K562 (cell line): Measurements from ENCODE around the gene AMN1. TPM values are rescaled to one million over a fixed set of nuclear protein-coding genes. Genes with fewer than 3 reads are reported as not detected.
A peak's percentile ranks its signal among the peaks of the same experiment; 100 is the strongest.

Experiments used
- ELK3 ChIP-seq: fragments of 450-650 bp; formaldehyde crosslinking; IDR thresholded peaks from 2 replicates; pipeline ENCODE4 v1.4.0; 2020; ENCODE audit warnings: mild to moderate bottlenecking
- EP400 ChIP-seq: fragments of 450-650 bp; IDR thresholded peaks from 2 replicates; pipeline ENCODE4 v1.6.1; 2017; ENCODE audit warnings: antibody characterized with exemption, mild to moderate bottlenecking, moderate library complexity
- MNT ChIP-seq, 2 experiments: fragments of 450-650 bp; conservative IDR thresholded peaks; 2 replicates each; pipeline ENCODE4 v1.6.1; 2017; ENCODE audit warnings: mild to moderate bottlenecking in 2 of 2, moderate library complexity in 2 of 2
- NFYB ChIP-seq: IDR thresholded peaks from 2 replicates; pipeline ENCODE4 v1.6.1; 2011; ENCODE audit warnings: mild to moderate bottlenecking, moderate library complexity; ENCODE audit not compliant: insufficient read length; ENCODE audit errors: extremely low read depth
- NR2C2 ChIP-seq, 2 experiments: fragments of 200-800 bp in 1 of 2; sonication (Bioruptor generic) in 1 of 2; sonication (generic) in 1 of 2; formaldehyde crosslinking in 1 of 2; IDR thresholded peaks; 2 replicates each; pipeline versions ENCODE4 v1.6.1 to v1.8.0; 2016 to 2022; ENCODE audit warnings: mild to moderate bottlenecking in 1 of 2, missing compliant biosample characterization in 1 of 2, missing genetic modification characterization in 1 of 2, missing genetic modification reagents in 1 of 2
- PATZ1 ChIP-seq: fragments of 250-450 bp; sonication (Bioruptor Pico); IDR thresholded peaks from 2 replicates; pipeline ENCODE4 v1.5.0; 2020; ENCODE audit warnings: mild to moderate bottlenecking, borderline replicate concordance
- ZBTB49 ChIP-seq: sonication (generic); formaldehyde crosslinking; IDR thresholded peaks from 2 replicates; pipeline ENCODE4 v1.8.0; 2022; ENCODE audit warnings: missing genetic modification reagents, mild to moderate bottlenecking, borderline replicate concordance
- ZNF551 ChIP-seq: fragments of 250-450 bp; sonication (Bioruptor Pico); IDR thresholded peaks from 2 replicates; pipeline ENCODE4 v1.5.0; 2021; ENCODE audit warnings: mild to moderate bottlenecking, moderate library complexity
- polyA plus RNA-seq, 8 experiments: library from polyadenylated mRNA; depleted of rRNA in 4 of 8; stranded (reverse) in 5 of 8; unstranded in 3 of 8; fragments of >200 nt; fragmentation: Nextera tagmentation in 2 of 8; fragmentation: Illumina TruSeq in 1 of 8; extraction: Ambion mirVana in 2 of 8; extraction: Trizol in 1 of 8; gene quantifications; 2 replicates each; pipeline versions ENCODE4 v1.2.1 to v1.2.3, GENCODE V29; 2011 to 2014; ENCODE audit warnings: inconsistent platforms in 1 of 8, missing spikeins in 1 of 8
- total RNA-seq, 7 experiments: library from RNA; depleted of rRNA in 6 of 7; stranded (reverse); fragments of >200 nt in 6 of 7; fragmentation: Illumina TruSeq in 2 of 7; extraction: Trizol in 2 of 7; gene quantifications; 2 replicates each; pipeline versions ENCODE4 v1.2.1 to v1.2.3, GENCODE V29; 2011 to 2021; ENCODE audit warnings: low replicate concordance in 1 of 7

Gene AMN1
- total and polyA plus RNA-seq, 9 of the 15 experiments (the other 6 are each of a cell fraction or from before 2014, with no cell fraction given): 5.2 to 27.6 (median 13.0) TPM

GRCh38 chr12:31659087-31659942 is 69.5 kb downstream of the AMN1 start, which contains the start of gene ETFBKMT (continued):
- no peak for TF ChIP-seq ZBTB49 (CRISPR knock-in tag)
- no peak for TF ChIP-seq PATZ1 (CRISPR knock-in tag)
- TF ChIP-seq EP400: peak; percentile 55
- TF ChIP-seq NR2C2 (CRISPR knock-in tag; IDR thresholded peaks at IDR 0.05): peak; percentile 48; the same call in 1 of the 2 replicates
- TF ChIP-seq NR2C2 (tag; IDR thresholded peaks at IDR 0.05): peak; percentile 96
- no peak for TF ChIP-seq NFYB
- TF ChIP-seq ELK3 (CRISPR knock-in tag): no peak
- peak; percentile 80 to 89 for TF ChIP-seq MNT (conservative IDR thresholded peaks at IDR 0.05)
- TF ChIP-seq ZNF551: no peak
